HepG2 (cell line): ENCODE results near the gene KRTAP5-10.

Experiments used
- CHD2 ChIP-seq: IDR thresholded peaks from 2 replicates; pipeline ENCODE4 v1.6.1; 2011; ENCODE audit warnings: low read depth, low read length, improper control_type of control experiment
- CREB1 ChIP-seq, 2 experiments: fragments of 450-650 bp in 1 of 2; IDR thresholded peaks; 2 replicates each; pipeline ENCODE4 v1.6.1; 2016 to 2017; ENCODE audit warnings: control low read depth in 1 of 2, mild to moderate bottlenecking in 1 of 2, missing compliant biosample characterization in 1 of 2, missing genetic modification characterization in 1 of 2
- FOXP1 ChIP-seq, 2 experiments: fragments of 450-650 bp in 1 of 2; IDR thresholded peaks; 2 replicates each; pipeline ENCODE4 v1.6.1; 2017 to 2018; ENCODE audit warnings: antibody characterized with exemption in 1 of 2
- JUN ChIP-seq: sonication (generic); formaldehyde crosslinking; IDR thresholded peaks from 2 replicates; pipeline ENCODE4 v1.4.0; 2020; ENCODE audit warnings: mild to moderate bottlenecking, missing genetic modification reagents
- MXD1 ChIP-seq: sonication (generic); formaldehyde crosslinking; IDR thresholded peaks from 2 replicates; pipeline ENCODE4 v1.4.0; 2020; ENCODE audit warnings: mild to moderate bottlenecking, missing genetic modification reagents
- POLR2G ChIP-seq: fragments of 200-400 bp; formaldehyde crosslinking; IDR thresholded peaks from 2 replicates; pipeline ENCODE4 v1.6.1; 2018; ENCODE audit warnings: mild to moderate bottlenecking, low read depth, low read length, moderate library complexity
- TCF12 ChIP-seq, 2 experiments: fragments of 450-650 bp in 1 of 2; sonication (generic) in 1 of 2; formaldehyde crosslinking in 1 of 2; IDR thresholded peaks; 2 replicates each; pipeline versions ENCODE4 v1.6.1 to v1.8.0; 2017 to 2022; ENCODE audit warnings: antibody characterized with exemption in 1 of 2, mild to moderate bottlenecking in 1 of 2, missing genetic modification reagents in 1 of 2, moderate library complexity in 1 of 2
- ZBTB7A ChIP-seq: sonication (generic); formaldehyde crosslinking; IDR thresholded peaks from 2 replicates; pipeline ENCODE4 v1.8.0; 2022; ENCODE audit warnings: mild to moderate bottlenecking, missing genetic modification reagents
- ZNF383 ChIP-seq: sonication (generic); formaldehyde crosslinking; IDR thresholded peaks from 2 replicates; pipeline ENCODE4 v1.4.0; 2020; ENCODE audit warnings: missing genetic modification reagents, mild to moderate bottlenecking, borderline replicate concordance
- ZNF879 ChIP-seq: sonication (generic); formaldehyde crosslinking; IDR thresholded peaks from 2 replicates; pipeline ENCODE4 v1.8.1; 2023; ENCODE audit warnings: missing genetic modification reagents
- TF ChIP-seq, protein P1 (sequence below): sonication (generic); formaldehyde crosslinking; IDR thresholded peaks from 2 replicates; pipeline ENCODE4 v1.4.0; 2020; ENCODE audit warnings: mild to moderate bottlenecking, missing genetic modification reagents
- TF ChIP-seq, protein P2 (sequence below): IDR thresholded peaks from 2 replicates; pipeline ENCODE4 v1.6.1; 2016; ENCODE audit warnings: control low read depth
- TF ChIP-seq, protein P3 (sequence below): sonication (generic); formaldehyde crosslinking; IDR thresholded peaks from 2 replicates; pipeline ENCODE4 v1.5.0; 2020; ENCODE audit warnings: mild to moderate bottlenecking, missing genetic modification reagents, moderate library complexity
- TF ChIP-seq, protein P4 (sequence below): sonication (generic); formaldehyde crosslinking; IDR thresholded peaks from 2 replicates; pipeline ENCODE4 v1.4.0; 2020; ENCODE audit warnings: missing genetic modification reagents

- TF ChIP-seq ZBTB7A, result no peak
- TF ChIP-seq, protein P1, sequence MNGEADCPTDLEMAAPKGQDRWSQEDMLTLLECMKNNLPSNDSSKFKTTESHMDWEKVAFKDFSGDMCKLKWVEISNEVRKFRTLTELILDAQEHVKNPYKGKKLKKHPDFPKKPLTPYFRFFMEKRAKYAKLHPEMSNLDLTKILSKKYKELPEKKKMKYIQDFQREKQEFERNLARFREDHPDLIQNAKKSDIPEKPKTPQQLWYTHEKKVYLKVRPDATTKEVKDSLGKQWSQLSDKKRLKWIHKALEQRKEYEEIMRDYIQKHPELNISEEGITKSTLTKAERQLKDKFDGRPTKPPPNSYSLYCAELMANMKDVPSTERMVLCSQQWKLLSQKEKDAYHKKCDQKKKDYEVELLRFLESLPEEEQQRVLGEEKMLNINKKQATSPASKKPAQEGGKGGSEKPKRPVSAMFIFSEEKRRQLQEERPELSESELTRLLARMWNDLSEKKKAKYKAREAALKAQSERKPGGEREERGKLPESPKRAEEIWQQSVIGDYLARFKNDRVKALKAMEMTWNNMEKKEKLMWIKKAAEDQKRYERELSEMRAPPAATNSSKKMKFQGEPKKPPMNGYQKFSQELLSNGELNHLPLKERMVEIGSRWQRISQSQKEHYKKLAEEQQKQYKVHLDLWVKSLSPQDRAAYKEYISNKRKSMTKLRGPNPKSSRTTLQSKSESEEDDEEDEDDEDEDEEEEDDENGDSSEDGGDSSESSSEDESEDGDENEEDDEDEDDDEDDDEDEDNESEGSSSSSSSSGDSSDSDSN (CRISPR knock-in tag), result no peak
- TF ChIP-seq MXD1, result no peak
- TF ChIP-seq, protein P2, sequence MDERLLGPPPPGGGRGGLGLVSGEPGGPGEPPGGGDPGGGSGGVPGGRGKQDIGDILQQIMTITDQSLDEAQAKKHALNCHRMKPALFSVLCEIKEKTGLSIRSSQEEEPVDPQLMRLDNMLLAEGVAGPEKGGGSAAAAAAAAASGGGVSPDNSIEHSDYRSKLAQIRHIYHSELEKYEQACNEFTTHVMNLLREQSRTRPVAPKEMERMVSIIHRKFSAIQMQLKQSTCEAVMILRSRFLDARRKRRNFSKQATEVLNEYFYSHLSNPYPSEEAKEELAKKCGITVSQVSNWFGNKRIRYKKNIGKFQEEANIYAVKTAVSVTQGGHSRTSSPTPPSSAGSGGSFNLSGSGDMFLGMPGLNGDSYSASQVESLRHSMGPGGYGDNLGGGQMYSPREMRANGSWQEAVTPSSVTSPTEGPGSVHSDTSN (CRISPR knock-in tag), result no peak
- no peak for TF ChIP-seq CHD2
- TF ChIP-seq, protein P3, sequence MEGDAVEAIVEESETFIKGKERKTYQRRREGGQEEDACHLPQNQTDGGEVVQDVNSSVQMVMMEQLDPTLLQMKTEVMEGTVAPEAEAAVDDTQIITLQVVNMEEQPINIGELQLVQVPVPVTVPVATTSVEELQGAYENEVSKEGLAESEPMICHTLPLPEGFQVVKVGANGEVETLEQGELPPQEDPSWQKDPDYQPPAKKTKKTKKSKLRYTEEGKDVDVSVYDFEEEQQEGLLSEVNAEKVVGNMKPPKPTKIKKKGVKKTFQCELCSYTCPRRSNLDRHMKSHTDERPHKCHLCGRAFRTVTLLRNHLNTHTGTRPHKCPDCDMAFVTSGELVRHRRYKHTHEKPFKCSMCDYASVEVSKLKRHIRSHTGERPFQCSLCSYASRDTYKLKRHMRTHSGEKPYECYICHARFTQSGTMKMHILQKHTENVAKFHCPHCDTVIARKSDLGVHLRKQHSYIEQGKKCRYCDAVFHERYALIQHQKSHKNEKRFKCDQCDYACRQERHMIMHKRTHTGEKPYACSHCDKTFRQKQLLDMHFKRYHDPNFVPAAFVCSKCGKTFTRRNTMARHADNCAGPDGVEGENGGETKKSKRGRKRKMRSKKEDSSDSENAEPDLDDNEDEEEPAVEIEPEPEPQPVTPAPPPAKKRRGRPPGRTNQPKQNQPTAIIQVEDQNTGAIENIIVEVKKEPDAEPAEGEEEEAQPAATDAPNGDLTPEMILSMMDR (CRISPR knock-in tag), result no peak
- TF ChIP-seq, protein P4, sequence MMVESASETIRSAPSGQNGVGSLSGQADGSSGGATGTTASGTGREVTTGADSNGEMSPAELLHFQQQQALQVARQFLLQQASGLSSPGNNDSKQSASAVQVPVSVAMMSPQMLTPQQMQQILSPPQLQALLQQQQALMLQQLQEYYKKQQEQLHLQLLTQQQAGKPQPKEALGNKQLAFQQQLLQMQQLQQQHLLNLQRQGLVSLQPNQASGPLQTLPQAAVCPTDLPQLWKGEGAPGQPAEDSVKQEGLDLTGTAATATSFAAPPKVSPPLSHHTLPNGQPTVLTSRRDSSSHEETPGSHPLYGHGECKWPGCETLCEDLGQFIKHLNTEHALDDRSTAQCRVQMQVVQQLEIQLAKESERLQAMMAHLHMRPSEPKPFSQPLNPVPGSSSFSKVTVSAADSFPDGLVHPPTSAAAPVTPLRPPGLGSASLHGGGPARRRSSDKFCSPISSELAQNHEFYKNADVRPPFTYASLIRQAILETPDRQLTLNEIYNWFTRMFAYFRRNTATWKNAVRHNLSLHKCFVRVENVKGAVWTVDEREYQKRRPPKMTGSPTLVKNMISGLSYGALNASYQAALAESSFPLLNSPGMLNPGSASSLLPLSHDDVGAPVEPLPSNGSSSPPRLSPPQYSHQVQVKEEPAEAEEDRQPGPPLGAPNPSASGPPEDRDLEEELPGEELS (CRISPR knock-in tag), result no peak
- TF ChIP-seq POLR2G, result no peak
- TF ChIP-seq CREB1 (IDR thresholded peaks at IDR 0.05), result peak; percentile 25; the same call in 1 of the 2 replicates
- TF ChIP-seq CREB1 (CRISPR knock-in tag; IDR thresholded peaks at IDR 0.05), result no peak
- TF ChIP-seq JUN (CRISPR knock-in tag), result no peak
- TF ChIP-seq ZNF879 (CRISPR knock-in tag), result no peak
- no peak for TF ChIP-seq ZNF383 (CRISPR knock-in tag)
- TF ChIP-seq TCF12 (IDR thresholded peaks at IDR 0.05), result no peak
- no peak for TF ChIP-seq TCF12 (CRISPR knock-in tag; IDR thresholded peaks at IDR 0.05)
- TF ChIP-seq FOXP1 (IDR thresholded peaks at IDR 0.05), result no peak
- TF ChIP-seq FOXP1 (CRISPR knock-in tag; IDR thresholded peaks at IDR 0.05), result no peak
Observed at GRCh38 chr11:71575723-71576424, 10.5 kb downstream of the KRTAP5-10 start.
